BJ (cell line): ENCODE data around the gene FAM131A. TPM values are rescaled to one million over a fixed set of nuclear protein-coding genes. Genes with fewer than 3 reads are reported as not detected.

Experiments
- CTCF ChIA-PET: fragments of 350-600 bp; formaldehyde crosslinking; extraction: SDS; loops from one replicate; lab custom pipeline; 2021; ENCODE audit warnings: antibody characterized with exemption, inconsistent platforms; lab: Yijun Ruan, JAX
- POLR2A ChIA-PET: fragments of 300-600 bp; sonication (Branson Sonifier 250); formaldehyde crosslinking; extraction: SDS; loops from one replicate; lab custom pipeline; 2021; ENCODE audit warnings: antibody characterized with exemption; lab: Charles Lee
- DNase-seq: peaks from one replicate; pipeline ENCODE4 v3.0.0-alpha.2; 2011; ENCODE audit warnings: low read depth
- H3K27me3 ChIP-seq: 2 replicates; pipeline ENCODE4 v1.6.0; 2011; ENCODE audit warnings: low read length; ENCODE audit not compliant: control insufficient read depth, insufficient read depth
- H3K36me3 ChIP-seq: 2 replicates; pipeline ENCODE4 v1.5.1; 2011; ENCODE audit warnings: low read length; ENCODE audit not compliant: control insufficient read depth, insufficient read depth
- H3K4me3 ChIP-seq: 2 replicates; pipeline ENCODE4 v1.5.1; 2011; ENCODE audit warnings: low read depth, mild to moderate bottlenecking, control low read depth, low read length
- CTCF ChIP-seq: IDR thresholded peaks from 2 replicates; pipeline ENCODE4 v1.5.1; 2011; ENCODE audit warnings: low read depth, mild to moderate bottlenecking, control low read depth, inconsistent platforms, low read length, moderate library complexity; ENCODE audit not compliant: insufficient read depth
- polyA plus RNA-seq: library from polyadenylated mRNA; depleted of rRNA; stranded (reverse); fragments of >200 nt; gene quantifications from 2 replicates; pipeline ENCODE4 v1.2.3, GENCODE V29; 2011

The FAM131A gene
- polyA plus RNA-seq, 1 experiment, result 9.3 TPM

GRCh38 chr3:184379358-184380184 is 42.2 kb downstream of the FAM131A start, which contains the start of gene CHRD:
TSS of gene CHRD (plus strand) at chr3:184380054. CDS start at chr3:184380319, 265 bp downstream.
- ChIA-PET POLR2A (interaction anchor here (1.0 kb wide), 1 partner anchor 20 kb away, joined by 6 read pairs; no protein-coding TSS in a partner anchor), CTCF (interaction anchor here (1.0 to 1.5 kb wide), 2 partner anchors 10 to 134 kb away, joined by 3 to 6 read pairs; no protein-coding TSS in a partner anchor)
- Histone ChIP-seq H3K36me3 (no peaks in the 10 kb centered on the region), H3K27me3 (peaks cover 19% of the 10 kb centered on the region), H3K4me3 (peak within 1 kb of the TSS; percentile 32)
- no peak for DNase-seq
- no peak for TF ChIP-seq CTCF

GRCh38 chr3:184380185-184380626 is 42.8 kb downstream of the FAM131A start:
- ChIA-PET CTCF (interaction anchor here (1.0 kb wide), 1 partner anchor 11 kb away, joined by 3 read pairs; no protein-coding TSS in a partner anchor), POLR2A (interaction anchor here (1.3 kb wide), 1 partner anchor 8 kb away, joined by 3 read pairs; no protein-coding TSS in a partner anchor)
- DNase-seq, result no peak
- Histone ChIP-seq H3K36me3 (no peaks in the 10 kb centered on the region), H3K4me3 (peak overlapping the region; percentile 32), H3K27me3 (peaks cover 19% of the 10 kb centered on the region)
- no peak for TF ChIP-seq CTCF

GRCh38 chr3:184380627-184381260 is 43.3 kb downstream of the FAM131A start:
- Histone ChIP-seq H3K27me3 (peaks cover 19% of the 10 kb centered on the region), H3K36me3 (no peaks in the 10 kb centered on the region), H3K4me3 (no peak overlapping the region; the same call in 1 of the 2 replicates)
- no peak for DNase-seq
- ChIA-PET POLR2A (interaction anchor here (1.3 kb wide), 1 partner anchor 9 kb away, joined by 3 read pairs; no protein-coding TSS in a partner anchor), CTCF (interaction anchor here (1.3 kb wide), 1 partner anchor 9 kb away, joined by 7 read pairs; no protein-coding TSS in a partner anchor)
- no peak for TF ChIP-seq CTCF

GRCh38 chr3:184381261-184382224 is 44.1 kb downstream of the FAM131A start:
- Histone ChIP-seq H3K4me3 (no peak overlapping the region), H3K27me3 (peaks cover 19% of the 10 kb centered on the region), H3K36me3 (no peaks in the 10 kb centered on the region)
- ChIA-PET POLR2A (interaction anchor here (1.3 kb wide), 1 partner anchor 10 kb away, joined by 3 read pairs; no protein-coding TSS in a partner anchor), CTCF (interaction anchor here (1.3 kb wide), 1 partner anchor 10 kb away, joined by 7 read pairs; no protein-coding TSS in a partner anchor)
- TF ChIP-seq CTCF, result no peak
- no peak for DNase-seq
